Measurements from ENCODE around the gene FUT3. TPM values are rescaled to one million over a fixed set of nuclear protein-coding genes. Genes with fewer than 3 reads are reported as not detected.
"Not testable (repeated sequence)": the region's sequence is repeated elsewhere in the genome, so short reads cannot be mapped to it uniquely, and the experiment has no call there.

FUT3 gene
- total RNA-seq, 1 experiment from 2014 or later: 0.34 TPM

DNA sequence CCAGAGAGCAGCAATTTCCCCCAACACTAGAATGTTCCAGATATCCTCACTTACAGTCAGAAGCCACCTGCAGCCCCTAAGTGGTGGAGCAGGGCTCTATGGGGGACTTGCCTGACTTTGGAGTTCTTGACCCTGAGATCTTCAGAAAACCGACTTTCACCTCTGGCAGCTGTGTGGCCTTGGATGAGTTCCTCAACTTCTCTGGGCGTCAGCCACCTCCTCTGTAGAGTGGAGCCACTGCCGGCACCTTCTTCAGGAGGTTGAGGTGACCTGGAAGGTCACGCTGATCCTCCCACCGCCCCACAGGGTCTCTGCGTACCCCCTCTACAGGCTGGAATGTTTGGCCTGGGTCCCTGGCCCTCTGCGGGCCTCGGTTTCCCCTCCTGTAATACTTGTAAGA, 26.2 kb upstream of the FUT3 start:
- intact Hi-C loops (cut with micrococcal nuclease; ENCODE audit: unreplicated experiment): no loop called here

GRCh38 chr19:5874496-5874895, 23.2 kb upstream of the FUT3 start:
- DNase-seq; H3K36me3 Mint-ChIP-seq (ENCODE audit: insufficient read depth, unreplicated experiment): not testable (repeated sequence)

More for the DNA sequence above, 26.2 kb upstream of the FUT3 start:
- TF ChIP-seq, protein P1, sequence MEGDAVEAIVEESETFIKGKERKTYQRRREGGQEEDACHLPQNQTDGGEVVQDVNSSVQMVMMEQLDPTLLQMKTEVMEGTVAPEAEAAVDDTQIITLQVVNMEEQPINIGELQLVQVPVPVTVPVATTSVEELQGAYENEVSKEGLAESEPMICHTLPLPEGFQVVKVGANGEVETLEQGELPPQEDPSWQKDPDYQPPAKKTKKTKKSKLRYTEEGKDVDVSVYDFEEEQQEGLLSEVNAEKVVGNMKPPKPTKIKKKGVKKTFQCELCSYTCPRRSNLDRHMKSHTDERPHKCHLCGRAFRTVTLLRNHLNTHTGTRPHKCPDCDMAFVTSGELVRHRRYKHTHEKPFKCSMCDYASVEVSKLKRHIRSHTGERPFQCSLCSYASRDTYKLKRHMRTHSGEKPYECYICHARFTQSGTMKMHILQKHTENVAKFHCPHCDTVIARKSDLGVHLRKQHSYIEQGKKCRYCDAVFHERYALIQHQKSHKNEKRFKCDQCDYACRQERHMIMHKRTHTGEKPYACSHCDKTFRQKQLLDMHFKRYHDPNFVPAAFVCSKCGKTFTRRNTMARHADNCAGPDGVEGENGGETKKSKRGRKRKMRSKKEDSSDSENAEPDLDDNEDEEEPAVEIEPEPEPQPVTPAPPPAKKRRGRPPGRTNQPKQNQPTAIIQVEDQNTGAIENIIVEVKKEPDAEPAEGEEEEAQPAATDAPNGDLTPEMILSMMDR (IDR thresholded peaks at IDR 0.05; ENCODE audit: insufficient read depth in 1 of 2, low read depth in 1 of 2, low read length in 1 of 2, severe bottlenecking in 1 of 2, unreplicated experiment in 1 of 2): no peak
- no peak for DNase-seq
- Histone ChIP-seq H3K4me1 (peaks cover 51% of the 10 kb centered on the region), H3K4me3 (ENCODE audit: low read depth, low read length) (no peak overlapping the region), H3K27me3 (replicated peaks; ENCODE audit: control insufficient read depth, insufficient read depth, low read length) (no peaks in the 10 kb centered on the region), H3K9me3 (no peaks in the 10 kb centered on the region), H3K36me3 (ENCODE audit: control insufficient read depth, insufficient read depth, low read length) (no peaks in the 10 kb centered on the region)
- CTCF ChIA-PET: no interaction called here
- H3K36me3 Mint-ChIP-seq (ENCODE audit: insufficient read depth, unreplicated experiment): no peaks in the 10 kb centered on the region
- no peak overlapping the region for H3K4me3 Mint-ChIP-seq (ENCODE audit: unreplicated experiment)
- no TSS peak for BruUV-seq (replicated peaks)
- H3K9me3 Mint-ChIP-seq (ENCODE audit: unreplicated experiment): no peaks in the 10 kb centered on the region
- no peaks in the 10 kb centered on the region for H3K27me3 Mint-ChIP-seq (ENCODE audit: insufficient read depth, unreplicated experiment)
- H3K4me1 Mint-ChIP-seq (ENCODE audit: low read depth, unreplicated experiment): no peaks in the 10 kb centered on the region
- POLR2A ChIA-PET: no interaction called here
- no peak overlapping the region for H3K27ac Mint-ChIP-seq (ENCODE audit: unreplicated experiment)

GRCh38 chr19:5873617-5874199, 22.5 kb upstream of the FUT3 start:
- TF ChIP-seq, protein P1 (IDR thresholded peaks at IDR 0.05; ENCODE audit: insufficient read depth in 1 of 2, low read depth in 1 of 2, low read length in 1 of 2, severe bottlenecking in 1 of 2, unreplicated experiment in 1 of 2): no peak
- Histone ChIP-seq H3K4me3 (ENCODE audit: low read depth, low read length) (no peak overlapping the region), H3K4me1 (peaks cover 29% of the 10 kb centered on the region), H3K27me3 (replicated peaks; ENCODE audit: control insufficient read depth, insufficient read depth, low read length) (no peaks in the 10 kb centered on the region), H3K9me3 (no peaks in the 10 kb centered on the region), H3K36me3 (ENCODE audit: control insufficient read depth, insufficient read depth, low read length) (no peaks in the 10 kb centered on the region)
- no peak for DNase-seq
- Mint-ChIP-seq H3K4me1 (ENCODE audit: low read depth, unreplicated experiment) (peaks cover 6% of the 10 kb centered on the region), H3K27me3 (ENCODE audit: insufficient read depth, unreplicated experiment) (no peaks in the 10 kb centered on the region), H3K27ac (ENCODE audit: unreplicated experiment) (no peak overlapping the region), H3K36me3 (ENCODE audit: insufficient read depth, unreplicated experiment) (peaks cover 7% of the 10 kb centered on the region), H3K4me3 (ENCODE audit: unreplicated experiment) (no peak overlapping the region), H3K9me3 (ENCODE audit: unreplicated experiment) (no peaks in the 10 kb centered on the region)
- ChIA-PET POLR2A (no interaction called here), CTCF (no interaction called here)
- intact Hi-C loops (cut with micrococcal nuclease; ENCODE audit: unreplicated experiment): no loop called here
- no TSS peak for BruUV-seq (replicated peaks)

More at GRCh38 chr19:5874496-5874895, 23.2 kb upstream of the FUT3 start:
- H3K9me3 Mint-ChIP-seq (ENCODE audit: unreplicated experiment); POLR2A ChIA-PET; BruUV-seq (replicated peaks); H3K9me3 ChIP-seq; H3K4me3 ChIP-seq (ENCODE audit: low read depth, low read length); H3K36me3 ChIP-seq (ENCODE audit: control insufficient read depth, insufficient read depth, low read length); CTCF ChIA-PET; H3K27me3 ChIP-seq (replicated peaks; ENCODE audit: control insufficient read depth, insufficient read depth, low read length); H3K4me3 Mint-ChIP-seq (ENCODE audit: unreplicated experiment); H3K27me3 Mint-ChIP-seq (ENCODE audit: insufficient read depth, unreplicated experiment); H3K4me1 Mint-ChIP-seq (ENCODE audit: low read depth, unreplicated experiment); H3K27ac Mint-ChIP-seq (ENCODE audit: unreplicated experiment); intact Hi-C loops (cut with micrococcal nuclease; ENCODE audit: unreplicated experiment): not testable (repeated sequence)
- peaks cover 35% of the 10 kb centered on the region for H3K4me1 ChIP-seq

- intact Hi-C loops (cut with micrococcal nuclease; ENCODE audit: unreplicated experiment): no loop called here
- H3K4me3 Mint-ChIP-seq (ENCODE audit: unreplicated experiment): no peak overlapping the region
- no peak overlapping the region for H3K27ac Mint-ChIP-seq (ENCODE audit: unreplicated experiment)
- H3K27me3 Mint-ChIP-seq (ENCODE audit: insufficient read depth, unreplicated experiment): no peaks in the 10 kb centered on the region
- H3K4me1 ChIP-seq: peaks cover 21% of the 10 kb centered on the region
- H3K4me3 ChIP-seq (ENCODE audit: low read depth, low read length): no peak overlapping the region
- peaks cover 6% of the 10 kb centered on the region for H3K4me1 Mint-ChIP-seq (ENCODE audit: low read depth, unreplicated experiment)
- H3K27me3 ChIP-seq (replicated peaks; ENCODE audit: control insufficient read depth, insufficient read depth, low read length): no peaks in the 10 kb centered on the region
- no peaks in the 10 kb centered on the region for H3K9me3 Mint-ChIP-seq (ENCODE audit: unreplicated experiment)
- ChIA-PET CTCF (no interaction called here), POLR2A (no interaction called here)
- no TSS peak for BruUV-seq (replicated peaks)
- no peaks in the 10 kb centered on the region for H3K36me3 ChIP-seq (ENCODE audit: control insufficient read depth, insufficient read depth, low read length)
- DNase-seq: no peak
- peaks cover 7% of the 10 kb centered on the region for H3K36me3 Mint-ChIP-seq (ENCODE audit: insufficient read depth, unreplicated experiment)
- TF ChIP-seq, protein P1 (IDR thresholded peaks at IDR 0.05; ENCODE audit: insufficient read depth in 1 of 2, low read depth in 1 of 2, low read length in 1 of 2, severe bottlenecking in 1 of 2, unreplicated experiment in 1 of 2): no peak
- H3K9me3 ChIP-seq: no peaks in the 10 kb centered on the region
These were observed 19.7 kb upstream of the FUT3 start for GRCh38 chr19:5870986-5871394.

Data from Caco-2 (cell line).